K562 (cell line): Measurements from ENCODE around the gene LPCAT3.
"Not testable (repeated sequence)": the region's sequence is repeated elsewhere in the genome, so short reads cannot be mapped to it uniquely, and the experiment has no call there.

Experiments used
- ARID4B ChIP-seq: sonication (generic); formaldehyde crosslinking; IDR thresholded peaks from 2 replicates; pipeline ENCODE4 v1.8.0; 2022; ENCODE audit warnings: mild to moderate bottlenecking, missing genetic modification reagents
- EZH2 ChIP-seq: IDR thresholded peaks from 2 replicates; pipeline ENCODE4 v1.6.1; 2012; ENCODE audit warnings: low read depth, mild to moderate bottlenecking, inconsistent platforms, low read length, borderline replicate concordance
- GTF3C2 ChIP-seq: IDR thresholded peaks from 3 replicates; pipeline ENCODE4 v1.6.1; 2011; ENCODE audit warnings: borderline replicate concordance, mild to moderate bottlenecking, moderate library complexity; ENCODE audit not compliant: insufficient read length; ENCODE audit errors: extremely low read depth
- HDAC2 ChIP-seq: fragments of 450-650 bp; IDR thresholded peaks from 2 replicates; pipeline ENCODE4 v1.6.1; 2016; ENCODE audit warnings: mild to moderate bottlenecking
- MYC ChIP-seq, 2 experiments: fragments of 250-450 bp in 1 of 2; sonication (Bioruptor Pico) in 1 of 2; IDR thresholded peaks; 2 replicates each; pipeline versions ENCODE4 v1.5.1 to v1.6.1; 2012 to 2021; ENCODE audit warnings: low read depth in 2 of 2, borderline replicate concordance in 1 of 2, improper control_type of control experiment in 1 of 2, low read length in 1 of 2, mild to moderate bottlenecking in 1 of 2, moderate library complexity in 1 of 2

GRCh38 chr12:7011398-7011797 lies 6.9 kb downstream of the LPCAT3 start:
- not testable (repeated sequence) for TF ChIP-seq ARID4B; HDAC2; GTF3C2; EZH2; MYC (IDR thresholded peaks at IDR 0.05; ENCODE audit: low read depth, low read length); MYC (CRISPR knock-in tag; IDR thresholded peaks at IDR 0.05; ENCODE audit: borderline replicate concordance, low read depth)
